ENCODE results near the gene CHD5.

DNA sequence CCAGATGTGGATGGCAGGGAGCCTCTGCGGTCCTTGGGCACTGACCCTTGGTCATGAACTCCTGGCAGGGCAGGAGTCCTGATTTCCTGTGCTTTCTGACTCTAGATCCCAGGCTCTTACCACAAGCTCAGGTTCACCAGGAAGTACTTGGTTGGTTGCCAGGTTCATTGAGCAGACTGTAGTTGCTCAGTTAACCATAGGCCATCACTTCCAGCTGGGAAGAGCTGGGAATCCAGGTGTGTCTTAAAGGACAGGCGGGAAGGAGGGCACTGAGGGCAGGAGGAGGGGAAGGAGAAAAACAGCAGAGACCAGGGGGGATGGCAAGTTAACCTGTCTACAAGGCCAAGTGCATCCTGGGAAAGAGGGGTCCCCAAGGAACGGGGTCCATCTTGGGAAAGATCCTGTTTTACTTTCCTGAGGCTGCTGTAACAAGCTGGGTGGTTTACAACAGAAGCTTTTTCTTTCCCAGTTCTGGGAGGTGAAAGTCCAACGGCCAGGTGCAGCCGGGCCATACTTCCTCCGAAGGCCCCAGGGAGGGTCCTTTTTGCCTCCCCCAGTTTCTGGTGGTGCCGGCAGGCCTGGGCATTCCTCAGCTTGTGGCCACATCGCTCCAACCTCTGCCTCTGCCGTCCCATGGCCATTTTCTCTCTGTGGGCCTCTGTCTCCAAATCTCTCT, 122.8 kb downstream of the CHD5 start:
- TF ChIP-seq, protein P1, sequence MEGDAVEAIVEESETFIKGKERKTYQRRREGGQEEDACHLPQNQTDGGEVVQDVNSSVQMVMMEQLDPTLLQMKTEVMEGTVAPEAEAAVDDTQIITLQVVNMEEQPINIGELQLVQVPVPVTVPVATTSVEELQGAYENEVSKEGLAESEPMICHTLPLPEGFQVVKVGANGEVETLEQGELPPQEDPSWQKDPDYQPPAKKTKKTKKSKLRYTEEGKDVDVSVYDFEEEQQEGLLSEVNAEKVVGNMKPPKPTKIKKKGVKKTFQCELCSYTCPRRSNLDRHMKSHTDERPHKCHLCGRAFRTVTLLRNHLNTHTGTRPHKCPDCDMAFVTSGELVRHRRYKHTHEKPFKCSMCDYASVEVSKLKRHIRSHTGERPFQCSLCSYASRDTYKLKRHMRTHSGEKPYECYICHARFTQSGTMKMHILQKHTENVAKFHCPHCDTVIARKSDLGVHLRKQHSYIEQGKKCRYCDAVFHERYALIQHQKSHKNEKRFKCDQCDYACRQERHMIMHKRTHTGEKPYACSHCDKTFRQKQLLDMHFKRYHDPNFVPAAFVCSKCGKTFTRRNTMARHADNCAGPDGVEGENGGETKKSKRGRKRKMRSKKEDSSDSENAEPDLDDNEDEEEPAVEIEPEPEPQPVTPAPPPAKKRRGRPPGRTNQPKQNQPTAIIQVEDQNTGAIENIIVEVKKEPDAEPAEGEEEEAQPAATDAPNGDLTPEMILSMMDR (IDR thresholded peaks at IDR 0.05) = no peak
- TF ChIP-seq POLR2AphosphoS5 (IDR thresholded peaks at IDR 0.05; ENCODE audit: low read depth, low read length) (no peak), TCF7L2 (IDR thresholded peaks at IDR 0.05; ENCODE audit: low read depth, low read length) (no peak)
- TF ChIP-seq, protein P2, sequence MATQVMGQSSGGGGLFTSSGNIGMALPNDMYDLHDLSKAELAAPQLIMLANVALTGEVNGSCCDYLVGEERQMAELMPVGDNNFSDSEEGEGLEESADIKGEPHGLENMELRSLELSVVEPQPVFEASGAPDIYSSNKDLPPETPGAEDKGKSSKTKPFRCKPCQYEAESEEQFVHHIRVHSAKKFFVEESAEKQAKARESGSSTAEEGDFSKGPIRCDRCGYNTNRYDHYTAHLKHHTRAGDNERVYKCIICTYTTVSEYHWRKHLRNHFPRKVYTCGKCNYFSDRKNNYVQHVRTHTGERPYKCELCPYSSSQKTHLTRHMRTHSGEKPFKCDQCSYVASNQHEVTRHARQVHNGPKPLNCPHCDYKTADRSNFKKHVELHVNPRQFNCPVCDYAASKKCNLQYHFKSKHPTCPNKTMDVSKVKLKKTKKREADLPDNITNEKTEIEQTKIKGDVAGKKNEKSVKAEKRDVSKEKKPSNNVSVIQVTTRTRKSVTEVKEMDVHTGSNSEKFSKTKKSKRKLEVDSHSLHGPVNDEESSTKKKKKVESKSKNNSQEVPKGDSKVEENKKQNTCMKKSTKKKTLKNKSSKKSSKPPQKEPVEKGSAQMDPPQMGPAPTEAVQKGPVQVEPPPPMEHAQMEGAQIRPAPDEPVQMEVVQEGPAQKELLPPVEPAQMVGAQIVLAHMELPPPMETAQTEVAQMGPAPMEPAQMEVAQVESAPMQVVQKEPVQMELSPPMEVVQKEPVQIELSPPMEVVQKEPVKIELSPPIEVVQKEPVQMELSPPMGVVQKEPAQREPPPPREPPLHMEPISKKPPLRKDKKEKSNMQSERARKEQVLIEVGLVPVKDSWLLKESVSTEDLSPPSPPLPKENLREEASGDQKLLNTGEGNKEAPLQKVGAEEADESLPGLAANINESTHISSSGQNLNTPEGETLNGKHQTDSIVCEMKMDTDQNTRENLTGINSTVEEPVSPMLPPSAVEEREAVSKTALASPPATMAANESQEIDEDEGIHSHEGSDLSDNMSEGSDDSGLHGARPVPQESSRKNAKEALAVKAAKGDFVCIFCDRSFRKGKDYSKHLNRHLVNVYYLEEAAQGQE (IDR thresholded peaks at IDR 0.05; ENCODE audit: insufficient read depth in 1 of 2, low read depth in 2 of 2, low read length in 1 of 2) = no peak
